CD4-positive, alpha-beta T cell treated with Interleukin-15 for 4 hours (primary cell): Measurements from ENCODE around the gene P4HB.

Experiments used
- DNase-seq: peaks from one replicate; pipeline ENCODE4 v3.0.0-alpha.2; 2020; ENCODE audit warnings: low spot score

Gene P4HB

DNA sequence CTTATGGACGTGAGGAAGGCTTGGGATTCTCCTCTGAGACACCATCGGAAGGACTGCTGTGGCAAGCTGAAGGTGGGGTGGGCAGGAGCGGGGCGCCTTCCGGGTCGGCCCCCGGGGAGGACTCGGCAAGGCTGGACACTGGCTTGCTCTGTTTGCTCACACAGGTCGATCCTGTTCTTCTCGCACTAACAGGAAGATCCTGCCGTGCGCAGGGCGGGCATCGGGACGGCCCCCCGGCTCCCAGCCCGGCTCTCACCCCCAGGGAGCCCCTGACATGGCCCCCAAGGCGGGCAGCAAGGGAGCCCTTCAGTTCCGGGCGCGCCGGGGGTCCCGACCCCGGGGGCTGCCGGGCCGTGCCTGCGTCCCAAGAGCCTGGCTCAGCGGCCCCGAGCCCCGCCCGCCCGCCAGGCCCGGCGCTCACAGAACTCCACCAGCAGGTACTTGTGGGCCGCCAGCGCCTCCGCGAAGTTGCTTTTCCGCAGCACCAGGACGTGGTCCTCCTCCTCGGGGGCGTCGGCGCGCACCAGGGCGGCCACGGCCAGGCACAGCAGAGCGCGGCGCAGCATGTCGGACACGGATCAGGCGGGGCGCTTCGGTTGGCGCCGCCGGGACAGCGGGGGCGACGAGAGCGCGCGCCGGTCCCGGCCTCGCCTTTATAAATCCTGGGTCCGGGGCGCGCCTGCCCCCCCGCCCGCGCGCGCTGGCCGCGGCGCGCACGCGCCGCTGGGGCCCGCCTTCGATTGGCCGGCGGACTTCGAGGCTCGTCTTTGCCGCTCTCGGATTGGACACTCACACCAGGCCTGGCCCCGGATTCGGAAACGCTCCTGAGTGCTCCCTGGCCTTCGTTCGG lies at the start of gene P4HB:
P4HB (minus strand) TSS at position 630 of the 850 bp plus-strand sequence; CDS start at position 566, 64 bp downstream.
- no peak for DNase-seq

DNA sequence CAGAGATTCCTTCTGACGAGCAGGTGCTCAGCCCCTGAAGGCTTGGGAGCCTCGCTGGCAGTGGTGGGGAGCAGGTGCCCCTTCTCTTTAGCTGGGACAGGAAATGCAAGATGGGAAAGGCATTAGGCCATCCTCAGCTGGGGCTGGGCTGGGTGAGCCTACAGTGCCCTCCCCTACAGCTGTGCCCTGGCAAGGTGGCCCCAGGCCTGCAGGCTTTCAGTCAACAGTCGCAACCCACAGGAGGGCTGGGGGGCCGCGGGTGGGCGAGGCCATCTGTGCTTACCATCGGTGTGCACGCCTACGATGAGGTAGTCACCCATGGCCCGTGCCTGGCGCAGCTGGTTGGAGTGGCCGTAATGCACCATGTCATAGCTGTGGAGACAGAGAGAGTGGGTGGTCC lies 48.9 kb upstream of the P4HB start:
- no peak for DNase-seq

DNA sequence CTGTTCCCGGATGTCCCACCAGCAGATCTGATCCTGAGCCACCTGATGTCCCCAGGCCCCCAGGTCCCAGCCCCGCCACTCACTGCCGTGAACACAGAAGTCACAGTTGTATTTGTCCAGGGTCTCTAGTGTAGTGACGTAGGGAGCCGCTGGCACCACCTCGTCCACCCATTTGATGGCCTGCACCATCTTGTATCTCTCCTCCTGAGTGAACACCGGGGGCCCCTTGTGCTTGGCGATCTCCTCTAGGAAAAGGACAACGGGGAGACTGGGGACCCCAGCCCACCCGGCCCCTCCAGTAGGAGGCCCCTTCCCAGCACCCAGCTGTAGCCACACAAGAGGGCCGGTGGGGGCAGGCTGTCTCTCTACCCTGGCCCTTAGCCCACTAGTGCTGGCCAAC lies 48.5 kb upstream of the P4HB start:
- DNase-seq: no peak

DNA sequence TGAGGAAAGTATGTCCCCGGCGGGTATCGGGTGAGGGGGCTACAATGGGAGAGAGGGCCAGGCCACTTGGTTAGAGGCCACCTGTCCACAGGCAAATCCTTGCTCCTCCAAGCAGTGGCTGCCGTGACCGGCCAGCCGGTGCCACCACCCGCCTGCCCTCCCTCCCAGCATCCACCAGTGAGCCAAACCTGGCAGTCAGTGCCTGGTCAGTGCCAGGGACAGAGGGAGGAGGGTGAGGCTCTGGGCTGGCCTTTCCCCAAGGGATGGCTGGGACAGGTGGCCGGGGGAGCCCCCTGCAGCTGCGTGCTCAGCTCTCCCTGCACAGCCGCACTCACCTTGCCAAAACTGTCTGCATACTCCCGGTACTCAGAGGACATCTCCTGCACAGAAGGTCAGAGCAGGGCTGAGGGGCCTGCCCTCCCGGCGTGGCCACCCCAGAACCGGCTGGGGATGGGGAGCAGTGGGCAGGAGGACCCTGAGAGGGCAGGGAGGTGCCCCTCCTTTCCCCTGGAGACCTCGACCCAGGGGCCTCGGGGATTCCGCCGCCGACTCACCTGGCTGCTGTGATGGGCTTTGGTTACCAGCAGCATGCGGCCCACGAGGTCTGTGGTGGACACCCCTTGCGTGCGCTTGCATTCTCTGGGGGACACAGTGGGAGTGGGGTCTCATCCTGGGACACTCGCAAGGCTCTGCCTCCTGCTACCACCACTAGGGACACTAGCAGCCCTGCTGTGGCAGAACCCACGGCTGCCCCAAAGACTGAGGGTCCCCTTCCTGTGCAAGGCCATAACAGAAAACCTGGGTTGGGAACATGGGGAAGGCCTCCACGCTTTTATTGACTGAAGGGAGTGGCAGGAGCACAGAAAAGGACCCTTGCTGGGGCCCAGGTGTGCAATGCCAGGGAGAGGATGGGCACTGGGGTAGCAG lies 47.1 kb upstream of the P4HB start:
- DNase-seq: no peak

DNA sequence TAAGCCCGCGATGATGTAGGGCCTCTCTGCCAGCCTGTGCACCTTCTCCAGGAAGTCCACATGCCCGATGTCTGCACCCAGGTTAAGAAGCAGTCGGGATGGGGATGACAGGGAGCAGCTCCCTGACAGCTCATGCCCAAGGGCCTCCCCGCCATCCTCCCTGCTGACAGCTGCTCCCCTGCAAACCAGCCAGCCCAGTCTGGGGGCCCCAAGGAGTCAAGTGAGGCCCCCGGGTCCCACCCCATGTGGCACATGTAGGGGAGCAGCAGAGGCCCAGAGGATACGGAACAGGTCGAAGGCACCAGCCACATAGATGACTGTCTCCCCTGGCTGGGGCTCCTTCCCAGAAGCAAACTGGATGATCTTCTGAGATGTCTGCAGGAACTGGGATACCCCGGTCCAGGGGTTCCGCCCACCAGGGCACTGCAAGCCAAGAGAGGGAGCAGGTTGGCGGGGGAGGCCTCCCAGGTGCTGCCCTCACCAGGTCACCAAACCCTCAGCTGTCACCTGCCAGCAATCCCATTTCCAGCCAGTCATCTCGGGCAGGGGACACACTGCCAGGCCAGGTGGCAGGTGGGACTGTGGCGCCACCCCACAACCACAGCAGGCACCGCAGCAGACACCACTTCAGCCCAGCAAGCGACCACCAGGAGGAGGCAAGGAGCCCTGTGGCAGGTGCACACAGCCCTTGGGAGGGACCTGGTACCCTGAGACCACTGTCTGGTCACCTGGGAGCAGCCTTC lies 46.3 kb upstream of the P4HB start:
- DNase-seq: no peak

DNA sequence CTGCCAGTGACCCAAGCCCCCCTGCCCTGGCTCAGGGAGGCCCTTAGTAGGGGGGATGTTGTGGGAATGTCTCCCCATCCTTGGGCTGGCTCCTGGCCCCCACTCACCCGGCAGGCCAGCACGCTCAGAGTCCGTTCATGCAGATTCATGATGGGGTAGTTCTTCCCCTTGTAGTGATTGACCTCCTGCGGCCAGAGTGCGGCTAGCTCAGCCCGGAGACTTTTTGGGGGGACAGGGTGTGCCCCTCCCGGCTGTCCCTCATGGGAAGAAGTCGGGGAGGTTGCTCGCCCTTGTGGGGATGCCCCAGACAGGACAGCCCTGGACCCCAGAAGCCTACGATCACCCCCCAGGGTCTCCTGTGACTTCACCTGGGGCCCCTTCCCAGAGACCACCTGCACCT lies 45.7 kb upstream of the P4HB start:
- DNase-seq: no peak

DNA sequence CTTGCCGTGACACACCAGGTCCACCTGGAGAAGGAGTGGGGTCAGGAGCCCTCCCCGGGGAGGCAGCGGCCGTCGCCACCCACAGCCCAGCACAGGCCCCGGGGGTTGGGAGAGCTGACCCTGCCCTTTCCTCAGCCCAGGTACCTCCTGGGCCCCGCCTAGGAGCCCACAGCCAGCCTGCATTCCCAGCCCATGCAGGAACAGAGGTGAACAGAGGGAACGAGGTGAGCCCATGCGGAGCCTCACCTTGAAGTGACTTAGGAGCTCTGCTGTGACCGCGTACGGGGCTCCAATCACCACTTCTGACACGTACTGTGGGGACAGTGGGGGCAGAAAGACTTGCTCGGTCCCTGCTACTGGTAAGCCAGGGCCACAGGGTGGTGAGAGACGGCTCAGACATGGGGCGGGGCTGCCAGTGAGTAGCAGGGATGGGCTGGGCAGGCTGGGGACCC lies 45.1 kb upstream of the P4HB start:
- DNase-seq: no peak

DNA sequence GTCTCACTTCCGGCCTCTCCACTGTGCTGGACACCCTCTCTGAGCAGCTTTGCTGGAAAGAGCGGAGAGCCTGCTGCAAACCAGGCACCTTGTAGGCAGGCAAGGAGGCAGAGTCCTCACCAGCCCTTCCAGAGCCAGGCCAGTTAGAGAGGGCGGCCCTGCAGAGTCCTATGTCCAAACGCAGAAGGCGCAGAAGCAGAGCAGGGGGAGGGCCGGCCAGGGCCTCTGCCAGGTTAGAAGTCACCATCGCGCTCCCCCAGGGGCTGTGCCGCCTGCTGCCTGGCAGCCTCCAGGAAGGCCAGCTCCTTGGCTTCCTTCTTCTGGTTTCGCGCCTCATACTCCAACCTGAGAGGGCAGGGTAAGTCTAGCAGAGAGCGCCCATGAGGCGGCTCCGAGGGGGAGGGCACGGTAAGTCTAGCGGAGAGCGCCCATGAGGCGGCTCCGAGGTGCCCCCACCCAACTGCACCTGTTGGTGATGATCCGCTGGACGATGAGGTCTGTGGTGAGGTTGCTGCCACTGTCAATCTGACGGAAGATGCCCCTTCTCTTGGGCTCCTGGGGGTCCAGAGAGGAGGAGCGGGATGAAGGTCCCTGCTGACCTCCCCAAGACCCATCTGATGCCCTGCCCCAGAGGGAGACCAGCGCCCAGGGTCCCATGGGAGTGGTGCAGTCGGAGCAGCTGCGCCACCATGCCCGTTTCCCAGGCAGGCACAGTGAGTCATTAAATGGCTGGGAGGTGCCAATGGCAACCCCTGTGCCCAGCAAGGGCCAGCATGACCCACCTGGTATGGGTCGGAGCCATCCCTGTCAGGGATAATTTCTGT lies 44.5 kb upstream of the P4HB start:
- DNase-seq: no peak

DNA sequence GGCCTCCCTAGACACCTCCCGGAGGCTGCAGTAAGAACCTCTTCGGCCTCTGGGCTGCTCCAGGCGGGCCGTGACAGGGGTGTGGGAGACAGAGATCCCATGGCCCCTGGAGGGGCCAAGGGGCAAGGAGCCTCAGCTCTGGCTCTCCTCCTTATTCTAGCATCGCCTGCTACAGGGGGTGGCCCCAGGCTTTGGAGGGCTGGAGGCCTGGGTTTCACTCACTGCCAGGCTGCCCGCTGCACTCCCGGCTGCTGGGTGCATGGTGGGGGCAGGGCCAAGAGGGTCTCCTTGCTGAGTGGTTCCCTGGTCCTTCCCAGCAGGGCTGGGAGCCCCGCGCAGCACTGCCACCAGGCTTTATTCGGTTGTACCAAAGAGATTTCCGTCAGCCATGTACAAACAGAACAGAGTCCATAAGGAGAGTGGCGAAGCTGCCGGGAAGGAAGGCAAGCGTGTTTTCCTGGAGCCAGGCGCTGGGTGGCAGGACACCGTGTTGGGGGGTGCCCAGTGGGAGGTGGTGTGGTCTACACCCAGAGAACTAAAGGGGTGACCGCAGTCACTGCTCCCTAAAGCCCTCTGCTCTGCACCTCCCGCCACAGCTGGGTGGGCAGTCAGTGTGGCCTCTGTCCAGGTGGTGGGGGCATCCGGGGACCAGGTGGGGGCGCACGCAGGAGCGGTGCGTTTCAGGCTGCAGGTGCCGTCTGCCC lies 43.7 kb upstream of the P4HB start:
- no peak for DNase-seq

DNA sequence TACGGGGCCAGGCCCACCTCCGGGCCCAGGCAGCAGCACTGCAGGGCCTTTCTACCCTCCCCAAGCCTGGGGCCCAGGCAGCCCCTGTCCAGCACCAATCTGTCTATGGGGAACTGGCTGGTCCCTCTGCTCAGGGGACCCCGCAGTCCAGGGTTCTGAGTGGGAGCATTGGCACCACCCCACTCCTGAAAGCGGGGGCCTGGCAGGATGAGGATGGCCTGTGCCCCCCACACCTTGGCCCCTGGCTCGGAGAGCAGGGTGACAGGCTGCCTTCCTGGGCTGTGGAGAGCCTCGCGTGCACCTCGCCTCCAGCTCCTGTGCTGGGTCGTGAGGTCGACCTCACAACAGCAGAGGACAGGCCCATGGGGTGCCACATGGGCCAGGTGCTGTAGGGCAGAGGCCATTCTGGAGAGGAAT lies 43.1 kb upstream of the P4HB start:
- no peak for DNase-seq

DNA sequence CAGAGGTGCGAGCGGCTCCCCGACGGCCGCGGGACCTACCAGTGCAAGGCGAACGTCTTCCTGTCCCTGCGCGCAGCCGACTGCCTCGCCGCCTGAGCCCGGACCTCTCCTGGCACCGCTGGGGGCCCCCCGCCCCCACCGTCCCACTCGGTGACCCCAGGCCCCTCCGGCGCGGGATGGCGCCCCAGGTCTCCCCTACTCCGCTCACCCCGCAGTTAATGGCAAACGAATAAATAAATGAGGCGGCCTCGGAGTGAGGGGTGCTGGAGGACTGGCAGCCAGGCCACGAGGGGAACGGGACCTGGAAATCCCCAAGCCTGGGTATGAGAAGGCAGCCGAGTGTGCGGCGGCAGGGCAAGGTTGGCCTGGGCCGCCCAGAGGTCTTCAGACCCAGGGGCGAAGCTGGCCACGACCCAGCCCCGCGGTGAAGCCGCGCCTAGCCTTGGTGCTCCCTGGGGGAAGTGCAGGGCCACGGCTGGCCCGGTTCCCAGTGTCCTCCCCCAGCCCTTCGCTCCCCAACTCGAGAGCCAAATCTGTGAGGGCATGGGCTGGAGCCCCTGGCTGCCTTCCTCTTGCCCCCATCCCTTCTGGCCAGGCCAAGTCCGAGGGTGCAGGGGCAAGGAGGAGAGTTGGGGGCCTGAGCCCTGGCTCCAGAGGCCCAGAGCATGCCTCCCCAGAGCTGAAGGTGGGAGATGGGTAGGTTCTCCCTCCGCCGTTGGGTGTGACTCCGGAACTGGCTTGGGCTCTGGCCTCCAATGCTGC lies 42.5 kb upstream of the P4HB start:
- no peak for DNase-seq

DNA sequence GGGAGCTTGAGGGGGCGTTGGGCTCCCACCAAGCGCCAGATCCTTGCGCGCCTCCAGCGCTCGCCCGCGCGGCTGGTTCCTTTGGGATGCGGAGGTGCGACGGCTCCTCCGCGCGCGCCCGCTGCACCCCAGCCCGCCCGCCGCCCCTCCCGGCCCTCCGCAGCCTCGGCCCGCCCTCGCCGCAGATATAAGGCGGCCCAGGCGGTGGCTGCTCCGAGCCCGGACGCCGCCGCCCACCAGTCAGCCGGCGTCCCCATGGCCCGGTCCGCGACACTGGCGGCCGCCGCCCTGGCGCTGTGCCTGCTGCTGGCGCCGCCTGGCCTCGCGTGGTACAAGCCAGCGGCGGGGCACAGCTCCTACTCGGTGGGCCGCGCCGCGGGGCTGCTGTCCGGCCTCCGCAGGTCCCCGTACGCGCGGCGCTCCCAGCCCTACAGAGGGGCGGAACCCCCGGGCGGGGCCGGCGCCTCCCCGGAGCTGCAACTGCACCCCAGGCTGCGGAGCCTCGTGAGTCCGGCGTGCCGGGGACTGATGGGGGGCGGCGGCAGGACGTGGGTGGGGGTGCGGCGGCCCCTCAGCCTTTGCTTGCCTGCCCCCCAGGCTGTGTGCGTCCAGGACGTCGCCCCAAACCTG lies 41.8 kb upstream of the P4HB start, which contains the start of gene NPB:
NPB (plus strand) TSS at position 216 of the 630 bp plus-strand sequence; CDS start at position 256, 40 bp downstream.
- DNase-seq: no peak

DNA sequence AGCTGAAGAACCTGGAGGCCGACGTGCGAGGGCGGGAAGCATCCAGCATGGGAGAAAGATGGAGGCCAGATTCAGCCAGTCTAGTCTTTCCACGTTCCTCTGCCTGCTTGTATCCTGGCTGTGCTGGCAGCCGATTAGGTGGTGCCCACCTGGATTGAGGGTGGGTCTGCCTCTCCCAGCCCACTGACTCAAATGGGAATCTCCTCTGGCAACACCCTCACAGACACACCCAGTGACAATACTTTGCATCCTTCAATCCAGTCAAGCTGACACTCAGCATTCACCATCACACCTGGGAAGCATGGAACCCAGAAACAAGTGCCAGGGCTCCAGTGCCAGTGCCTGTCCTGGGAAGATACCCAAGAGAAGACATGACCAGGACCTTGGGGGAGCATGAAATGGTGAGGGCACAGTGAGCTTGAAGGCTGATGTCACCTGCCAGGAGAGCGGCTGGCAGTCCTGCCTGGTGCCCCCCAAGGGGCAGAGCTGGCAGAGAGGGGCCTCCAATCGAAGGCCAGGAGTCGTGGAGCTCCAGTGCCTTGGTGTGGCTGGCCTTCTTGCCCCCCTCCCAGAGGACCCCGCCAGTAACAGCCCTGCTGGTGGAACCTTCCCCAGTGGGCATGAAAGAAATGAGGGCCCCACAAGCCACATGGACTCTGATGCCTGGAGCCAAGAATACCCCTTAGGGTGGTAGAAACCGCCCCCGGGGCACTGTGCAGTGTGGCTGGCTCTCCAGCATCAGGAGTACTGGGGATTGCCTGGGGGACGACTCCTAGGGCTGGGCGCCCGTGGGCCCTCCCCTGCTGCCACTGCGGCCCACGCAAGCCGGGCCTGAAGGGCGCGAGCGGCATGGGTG lies 41.1 kb upstream of the P4HB start:
- DNase-seq: no peak

DNA sequence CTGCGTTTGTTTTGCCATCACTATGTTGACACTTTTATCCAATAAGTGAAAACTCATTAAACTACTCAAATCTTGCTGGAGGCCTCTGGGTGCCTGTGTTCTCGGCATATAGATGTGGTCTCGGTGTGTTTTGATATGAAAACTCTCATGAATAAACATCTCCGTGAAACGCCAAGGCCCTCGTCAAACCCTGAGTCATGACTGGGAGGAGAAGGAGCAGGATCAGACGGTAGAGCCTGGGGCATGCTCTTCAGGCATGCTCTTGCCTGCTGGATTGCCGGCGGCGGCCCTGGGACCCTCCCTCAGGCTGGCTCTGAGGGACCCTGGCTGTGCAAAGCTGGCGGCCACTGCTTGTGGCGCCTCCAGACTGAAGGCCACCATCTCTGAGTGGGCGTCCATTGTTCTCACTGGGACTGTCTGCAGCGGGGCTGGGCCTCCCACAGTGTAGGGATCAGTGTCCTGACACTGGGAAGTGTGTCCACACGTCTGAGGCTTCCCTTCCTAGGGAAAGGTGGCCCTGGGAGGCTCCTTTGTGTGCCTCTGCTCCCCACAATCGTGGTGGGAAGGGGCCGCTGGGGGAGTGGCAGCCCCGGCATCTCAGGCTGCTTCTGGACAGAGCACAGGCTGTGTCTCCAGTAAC lies 40.0 kb upstream of the P4HB start:
- no peak for DNase-seq

DNA sequence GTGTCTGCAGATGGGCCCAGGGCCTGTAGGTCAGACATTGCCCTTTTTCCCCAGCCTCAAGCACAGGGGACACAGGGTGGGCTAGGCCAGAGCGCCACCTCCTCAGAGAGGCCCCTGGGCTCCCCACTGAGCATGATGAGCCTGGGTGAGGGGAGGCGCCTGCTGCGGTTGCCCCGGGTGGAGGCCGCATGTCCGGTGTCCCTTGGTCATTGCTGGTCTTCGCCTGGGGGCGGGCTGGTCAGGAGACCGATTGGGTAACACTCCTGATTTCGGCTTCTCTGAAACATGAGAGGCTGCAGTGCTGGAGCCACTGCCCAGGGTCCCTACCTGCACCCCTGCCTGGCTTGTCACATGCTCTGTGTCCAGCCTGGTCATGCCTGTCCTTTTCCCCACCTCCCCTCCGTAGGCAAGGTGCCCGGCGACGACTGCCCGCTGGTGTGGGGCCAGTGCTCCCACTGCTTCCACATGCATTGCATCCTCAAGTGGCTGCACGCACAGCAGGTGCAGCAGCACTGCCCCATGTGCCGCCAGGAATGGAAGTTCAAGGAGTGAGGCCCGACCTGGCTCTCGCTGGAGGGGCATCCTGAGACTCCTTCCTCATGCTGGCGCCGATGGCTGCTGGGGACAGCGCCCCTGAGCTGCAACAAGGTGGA lies 39.3 kb upstream of the P4HB start:
- DNase-seq: no peak

DNA sequence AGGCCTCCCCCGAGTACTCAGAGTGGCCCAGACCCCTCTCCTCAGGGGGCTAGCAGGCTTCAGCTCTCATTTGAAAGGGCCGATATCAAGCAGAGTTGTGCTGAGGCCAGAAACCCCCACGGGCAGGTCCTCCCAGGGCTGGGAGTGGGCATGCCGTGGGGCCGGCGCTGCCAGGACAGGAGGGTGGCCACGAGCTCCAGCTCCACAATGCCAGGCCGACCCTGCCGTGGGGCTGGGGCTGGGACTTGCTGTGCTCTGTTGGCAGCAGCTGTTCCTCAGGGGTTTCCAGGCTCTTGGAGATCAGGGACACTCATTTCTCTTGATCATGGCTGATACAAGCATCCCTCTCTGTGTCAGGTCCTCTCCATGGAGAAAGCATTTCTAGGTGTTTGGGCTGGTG lies 38.5 kb upstream of the P4HB start:
- DNase-seq: no peak
